Measurements from ENCODE around the gene ASB6. TPM values are rescaled to one million over a fixed set of nuclear protein-coding genes. Genes with fewer than 3 reads are reported as not detected.

ASB6 gene
- total RNA-seq, 4 donors from 2014 or later = 15.4 to 22.5 (median 17.6) TPM

DNA sequence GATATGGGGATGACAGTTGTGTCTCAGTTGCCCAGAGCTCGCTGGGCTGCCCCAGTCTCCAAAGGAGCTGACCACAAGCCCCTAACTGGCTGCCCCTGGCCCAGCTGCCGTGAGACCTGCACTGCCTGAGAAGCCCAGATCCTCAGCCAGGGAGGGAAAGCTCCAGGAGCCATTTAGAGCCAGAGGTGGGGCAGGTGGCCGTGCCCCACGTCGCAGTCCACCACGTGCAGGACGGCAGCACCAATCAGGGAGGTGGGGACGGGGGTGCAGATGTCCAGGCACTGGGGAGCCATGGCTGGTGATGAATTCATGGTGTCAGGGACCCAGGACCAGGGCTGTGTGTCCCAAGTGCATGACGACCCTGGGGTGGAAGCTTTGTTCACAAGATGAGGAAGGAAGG is 36.9 kb upstream of the ASB6 start:
- Histone ChIP-seq H3K27ac (no peak overlapping the region), H3K9me3 (no peaks in the 10 kb centered on the region), H3K4me1 (peaks cover 0 to 44% (median 0%) of the 10 kb centered on the region in 3 donors), H3K27me3 (peaks cover 0 to 55% (median 0%) of the 10 kb centered on the region in 4 donors), H3K36me3 (no peaks in the 10 kb centered on the region), H3K4me3 (no peak overlapping the region)
- whole genome bisulfite sequencing, 2 donors = 76% methylated on average over 3 of the region's 9 CpGs; no CpG with 5 or more reads in 1 of the 2 donors
- intact Hi-C loops (cut with DNase I) = no loop called here
- DNase-seq = no peak
- TF ChIP-seq, protein P1, sequence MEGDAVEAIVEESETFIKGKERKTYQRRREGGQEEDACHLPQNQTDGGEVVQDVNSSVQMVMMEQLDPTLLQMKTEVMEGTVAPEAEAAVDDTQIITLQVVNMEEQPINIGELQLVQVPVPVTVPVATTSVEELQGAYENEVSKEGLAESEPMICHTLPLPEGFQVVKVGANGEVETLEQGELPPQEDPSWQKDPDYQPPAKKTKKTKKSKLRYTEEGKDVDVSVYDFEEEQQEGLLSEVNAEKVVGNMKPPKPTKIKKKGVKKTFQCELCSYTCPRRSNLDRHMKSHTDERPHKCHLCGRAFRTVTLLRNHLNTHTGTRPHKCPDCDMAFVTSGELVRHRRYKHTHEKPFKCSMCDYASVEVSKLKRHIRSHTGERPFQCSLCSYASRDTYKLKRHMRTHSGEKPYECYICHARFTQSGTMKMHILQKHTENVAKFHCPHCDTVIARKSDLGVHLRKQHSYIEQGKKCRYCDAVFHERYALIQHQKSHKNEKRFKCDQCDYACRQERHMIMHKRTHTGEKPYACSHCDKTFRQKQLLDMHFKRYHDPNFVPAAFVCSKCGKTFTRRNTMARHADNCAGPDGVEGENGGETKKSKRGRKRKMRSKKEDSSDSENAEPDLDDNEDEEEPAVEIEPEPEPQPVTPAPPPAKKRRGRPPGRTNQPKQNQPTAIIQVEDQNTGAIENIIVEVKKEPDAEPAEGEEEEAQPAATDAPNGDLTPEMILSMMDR (IDR thresholded peaks at IDR 0.05) = no peak
- no peak for TF ChIP-seq POLR2A (IDR thresholded peaks at IDR 0.05)

DNA sequence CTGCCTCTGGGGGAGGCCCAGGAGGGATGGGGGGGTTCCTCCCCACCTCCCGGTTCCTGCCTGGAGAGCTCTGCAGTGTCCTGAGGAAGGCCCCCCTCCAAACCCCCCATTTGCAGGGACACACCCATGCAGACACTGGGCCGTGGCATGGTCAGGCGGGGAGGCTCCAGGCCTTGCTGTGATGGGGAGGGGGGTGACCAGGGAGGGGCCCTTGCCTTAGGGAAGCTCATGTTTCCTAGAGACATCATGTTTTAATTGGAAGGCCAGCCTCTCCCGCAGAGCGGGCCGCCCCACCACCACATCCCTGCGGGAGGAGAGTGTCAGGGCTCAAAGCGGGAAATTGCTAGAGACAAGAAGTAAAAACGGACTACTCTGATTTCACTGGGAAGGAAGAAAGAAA is 35.5 kb upstream of the ASB6 start:
- intact Hi-C loops (cut with DNase I) = no loop called here
- Histone ChIP-seq H3K36me3 (no peaks in the 10 kb centered on the region), H3K4me3 (no peak overlapping the region), H3K27me3 (peaks cover 0 to 60% (median 0%) of the 10 kb centered on the region in 4 donors), H3K9me3 (no peaks in the 10 kb centered on the region), H3K4me1 (peaks cover 0 to 38% (median 0%) of the 10 kb centered on the region in 3 donors), H3K27ac (peak overlapping the region in 3 of 4 donors; percentile 32 to 46 (median 42))
- no peak for TF ChIP-seq POLR2A (IDR thresholded peaks at IDR 0.05)
- TF ChIP-seq, protein P1 (IDR thresholded peaks at IDR 0.05) = no peak
- 81 to 89% methylated on average over 3 to 6 of the region's 9 CpGs for WGBS, 2 donors
- no peak for DNase-seq

DNA sequence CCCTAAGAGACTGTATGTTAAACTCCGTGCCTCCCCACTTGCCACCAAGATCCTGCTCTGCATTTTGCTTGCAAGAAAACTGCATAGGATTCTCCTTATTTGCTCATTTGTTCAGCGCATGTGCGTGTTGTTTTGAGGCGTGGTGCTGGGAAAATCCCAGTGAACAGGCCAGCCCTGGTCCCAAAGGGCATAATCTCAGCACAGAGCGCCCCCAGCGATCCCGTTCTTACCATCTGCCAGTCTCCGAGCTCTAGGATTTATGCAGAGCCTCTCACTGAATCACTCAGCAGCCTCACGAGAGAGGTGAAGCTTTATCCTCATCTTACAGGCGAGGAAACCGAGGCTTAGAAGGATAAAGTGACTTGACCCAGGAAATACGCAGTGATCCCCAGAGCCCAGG is 35.0 kb upstream of the ASB6 start:
- peaks cover 0 to 60% (median 0%) of the 10 kb centered on the region in 4 donors for H3K27me3 ChIP-seq

DNA sequence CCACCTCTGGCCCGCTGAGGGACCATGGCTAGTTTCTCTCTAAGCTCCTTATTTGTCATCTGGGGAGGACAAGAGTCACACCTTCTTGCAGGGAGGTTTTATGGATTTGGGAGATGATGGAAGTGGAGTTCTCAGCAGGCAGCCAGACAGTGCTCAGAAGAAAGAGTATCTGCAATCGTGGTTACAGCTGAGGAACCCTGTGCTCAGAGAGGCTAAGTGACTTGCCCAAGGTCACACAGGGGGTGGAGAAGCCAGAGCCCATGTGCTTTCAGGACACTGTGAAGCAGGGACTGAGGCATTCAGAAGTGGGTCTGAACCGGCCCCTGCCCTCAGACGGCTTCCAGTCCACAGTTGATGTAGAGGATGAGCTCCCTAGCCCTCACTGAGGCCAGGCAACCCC is 34.3 kb upstream of the ASB6 start:
- TF ChIP-seq POLR2A (IDR thresholded peaks at IDR 0.05) = no peak
- TF ChIP-seq, protein P1 (IDR thresholded peaks at IDR 0.05) = no peak
- Histone ChIP-seq H3K4me3 (no peak overlapping the region), H3K9me3 (no peaks in the 10 kb centered on the region), H3K4me1 (peaks cover 0 to 40% (median 0%) of the 10 kb centered on the region in 3 donors), H3K27me3 (peaks cover 0 to 56% (median 0%) of the 10 kb centered on the region in 4 donors), H3K36me3 (no peaks in the 10 kb centered on the region), H3K27ac (peak overlapping the region in 1 of 4 donors; percentile 33)
- DNase-seq = no peak
- 86 to 100% methylated on average over 1 to 3 of the region's 4 CpGs for WGBS, 2 donors
- intact Hi-C loops (cut with DNase I) = no loop called here

More for the DNA sequence above, 35.0 kb upstream of the ASB6 start:
- H3K9me3 ChIP-seq = no peaks in the 10 kb centered on the region
- peak overlapping the region in 3 of 4 donors; percentile 32 to 46 (median 42) for H3K27ac ChIP-seq
- 75 to 80% methylated on average over 1 to 9 of the region's 12 CpGs for WGBS, 2 donors
- TF ChIP-seq, protein P1 (IDR thresholded peaks at IDR 0.05) = no peak
- TF ChIP-seq POLR2A (IDR thresholded peaks at IDR 0.05) = no peak
- H3K4me1 ChIP-seq = peaks cover 0 to 35% (median 0%) of the 10 kb centered on the region in 3 donors
- H3K4me3 ChIP-seq = no peak overlapping the region
- no peaks in the 10 kb centered on the region for H3K36me3 ChIP-seq
- intact Hi-C loops (cut with DNase I) = no loop called here
- DNase-seq = no peak

DNA sequence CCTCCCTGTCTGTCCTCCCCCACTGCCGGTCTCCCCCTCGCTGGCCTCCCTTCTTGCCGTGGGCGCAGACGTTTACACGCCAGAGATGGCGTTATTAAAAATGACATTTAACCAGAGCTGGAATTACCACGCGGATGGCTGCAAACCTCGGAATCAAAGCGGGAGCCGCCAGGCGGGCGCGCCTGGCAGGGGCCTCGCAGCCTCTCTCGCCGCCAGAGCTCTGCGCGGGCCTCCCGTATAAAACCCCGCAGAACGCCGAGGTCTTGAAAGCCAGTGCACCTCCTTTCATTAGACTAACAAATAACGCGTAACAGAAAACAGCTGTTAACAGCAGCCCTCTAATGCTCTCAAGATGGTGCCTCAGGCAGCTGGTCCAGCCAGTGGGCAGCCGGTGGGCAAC is 33.7 kb upstream of the ASB6 start:
- peaks cover 0 to 43% (median 0%) of the 10 kb centered on the region in 3 donors for H3K4me1 ChIP-seq
- no peak for DNase-seq

More for the DNA sequence above, 33.7 kb upstream of the ASB6 start:
- peak overlapping the region in 2 of 4 donors; percentile 14 to 33 for H3K27ac ChIP-seq
- no peak for TF ChIP-seq POLR2A (IDR thresholded peaks at IDR 0.05)
- TF ChIP-seq, protein P1 (IDR thresholded peaks at IDR 0.05) = no peak
- no peaks in the 10 kb centered on the region for H3K36me3 ChIP-seq
- intact Hi-C loops (cut with DNase I) = no loop called here
- 54 to 87% methylated on average over 13 to 14 of the region's 27 CpGs for WGBS, 2 donors
- H3K9me3 ChIP-seq = no peaks in the 10 kb centered on the region
- peak overlapping the region in 1 of 4 donors; percentile 8 for H3K4me3 ChIP-seq
- peaks cover 0 to 58% (median 0%) of the 10 kb centered on the region in 4 donors for H3K27me3 ChIP-seq
